Measurements from ENCODE around the gene ALDH16A1. TPM values are rescaled to one million over a fixed set of nuclear protein-coding genes. Genes with fewer than 3 reads are reported as not detected.
"Not testable (repeated sequence)": the region's sequence is repeated elsewhere in the genome, so short reads cannot be mapped to it uniquely, and the experiment has no call there.

The ALDH16A1 gene
- total RNA-seq, 2 donors from 2014 or later = 24.9 to 31.5 TPM

DNA sequence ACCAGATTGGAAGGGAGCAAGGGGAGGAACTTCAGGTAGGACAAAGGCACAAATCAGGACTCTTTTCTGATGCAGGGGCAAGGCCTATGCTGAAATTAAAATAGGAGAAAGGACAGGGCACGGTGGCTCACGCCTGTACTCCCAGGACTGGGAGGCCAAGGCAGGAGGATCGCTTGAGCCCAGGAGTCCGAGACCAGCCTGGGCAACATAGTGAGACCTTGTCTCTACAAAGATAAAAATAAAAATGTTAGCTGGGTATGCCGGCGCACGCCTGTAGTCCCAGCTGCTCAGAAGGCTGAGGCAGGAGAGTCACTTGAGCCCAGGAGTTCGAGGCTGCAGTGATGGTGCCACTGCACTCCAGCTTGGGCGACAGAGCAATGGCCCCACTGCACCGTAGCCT, 17.4 kb upstream of the ALDH16A1 start:
- DNase-seq = no peak
- intact Hi-C loops (cut with DNase I, micrococcal nuclease) = loop anchor here in 1 of 2 donors (10.0 kb wide), 1 partner anchor 171 kb away; no protein-coding TSS in a partner anchor
- ATAC-seq = no peak

DNA sequence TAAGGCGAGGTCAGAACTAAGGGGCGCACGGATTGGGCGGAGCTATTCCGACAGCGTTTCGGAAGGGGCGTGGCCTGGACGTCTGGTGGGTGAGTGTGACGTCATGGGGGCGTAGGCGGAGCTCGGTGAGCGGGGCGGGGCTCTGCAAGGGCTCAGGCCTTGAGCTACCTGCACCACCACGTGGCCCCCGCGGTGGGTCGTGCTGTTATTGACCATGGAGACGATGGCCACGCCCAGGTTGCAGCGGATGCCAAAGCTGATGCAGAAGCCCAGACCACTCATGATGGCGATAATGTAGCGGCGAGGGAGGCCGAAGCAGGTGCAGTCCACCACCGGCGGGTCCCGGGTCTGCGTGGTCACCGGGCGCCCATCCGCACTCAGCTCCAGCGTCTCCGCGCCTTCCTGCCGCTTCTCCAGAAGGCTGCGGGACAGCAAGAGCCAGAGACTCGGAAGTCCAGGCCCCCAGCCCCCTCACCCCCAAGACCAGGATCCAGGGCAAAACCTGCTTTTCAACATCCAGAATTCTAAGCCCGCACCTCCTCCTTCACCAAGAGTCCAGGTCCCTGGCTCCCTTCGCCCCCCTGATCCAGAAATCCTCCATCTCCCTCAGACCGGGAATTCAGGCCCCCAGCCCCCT, 16.5 kb upstream of the ALDH16A1 start:
- DNase-seq = no peak
- intact Hi-C loops (cut with DNase I, micrococcal nuclease) = loop anchor here in 1 of 2 donors (10.0 kb wide), 1 partner anchor 172 kb away; no protein-coding TSS in a partner anchor
- ATAC-seq = no peak

DNA sequence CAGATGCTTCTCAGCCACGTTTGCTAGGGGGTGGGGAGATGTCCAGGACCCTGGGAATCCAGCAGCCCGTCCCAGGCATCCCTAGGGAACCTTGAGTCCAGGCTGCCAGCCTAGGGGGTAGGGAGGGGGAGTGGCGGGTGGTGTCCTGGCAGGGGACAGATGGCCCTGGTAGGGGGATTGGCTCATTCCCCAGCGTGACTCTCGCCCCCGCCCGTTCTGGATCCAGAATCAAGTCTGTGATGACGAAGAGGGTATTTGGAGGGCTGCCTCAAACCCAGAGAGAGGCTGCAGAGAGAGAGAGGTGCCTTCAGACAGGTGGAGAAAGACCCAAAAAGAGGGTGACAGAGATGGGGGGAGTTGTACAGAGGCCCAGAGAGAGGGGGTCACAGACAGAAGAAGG, 15.8 kb upstream of the ALDH16A1 start:
- no peak for DNase-seq
- ATAC-seq = no peak
- intact Hi-C loops (cut with DNase I, micrococcal nuclease) = loop anchor here in 1 of 2 donors (10.0 kb wide), 1 partner anchor 172 kb away; no protein-coding TSS in a partner anchor

DNA sequence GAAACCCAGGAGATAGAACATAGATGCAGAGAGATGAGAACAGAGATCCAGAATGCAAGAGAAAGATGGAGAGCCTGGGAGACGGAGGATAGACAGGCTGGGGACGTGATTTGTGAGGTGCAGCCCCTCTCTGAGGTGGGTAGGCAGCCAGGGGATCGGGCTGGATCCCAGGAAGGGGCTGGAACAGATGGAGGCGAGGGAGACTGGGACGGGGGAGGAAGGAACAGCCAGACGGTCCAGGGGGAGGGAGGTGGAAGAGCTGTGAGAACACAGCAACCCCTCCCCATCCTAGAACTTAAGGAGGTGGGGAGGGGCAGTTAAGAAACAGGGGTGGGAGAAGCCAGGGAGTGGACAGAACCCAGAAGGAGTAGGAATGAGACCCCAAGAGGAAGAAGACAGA, 14.8 kb upstream of the ALDH16A1 start:
- intact Hi-C loops (cut with DNase I, micrococcal nuclease) = loop anchor here in 1 of 2 donors (10.0 kb wide), 1 partner anchor 173 kb away; no protein-coding TSS in a partner anchor
- DNase-seq = no peak
- no peak for ATAC-seq

DNA sequence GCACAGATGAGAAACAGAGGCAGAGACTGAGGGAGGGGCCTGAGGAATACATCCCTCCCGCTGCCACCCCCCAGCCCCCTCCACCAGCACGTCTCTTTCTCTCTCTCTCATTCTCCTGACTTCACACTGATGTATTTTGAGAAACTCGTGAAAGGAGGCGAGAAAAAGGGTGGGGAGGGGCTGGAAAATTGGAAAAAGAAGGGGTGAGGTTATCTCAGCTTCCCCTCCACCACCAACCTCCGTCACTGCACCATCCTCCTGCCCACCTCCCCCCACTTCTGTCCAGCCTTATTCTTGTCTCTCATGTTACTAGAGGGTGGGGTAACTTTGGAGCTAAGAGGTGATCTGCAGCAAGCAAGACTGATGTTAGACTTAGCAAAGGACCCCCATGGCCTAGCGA, 13.2 kb upstream of the ALDH16A1 start:
- ATAC-seq (no peak), DNase-seq (no peak)
- intact Hi-C loops (cut with DNase I, micrococcal nuclease) = loop anchor here in 1 of 2 donors (5.0 to 10.0 kb wide), 2 partner anchors 48 to 175 kb away; no protein-coding TSS in a partner anchor

DNA sequence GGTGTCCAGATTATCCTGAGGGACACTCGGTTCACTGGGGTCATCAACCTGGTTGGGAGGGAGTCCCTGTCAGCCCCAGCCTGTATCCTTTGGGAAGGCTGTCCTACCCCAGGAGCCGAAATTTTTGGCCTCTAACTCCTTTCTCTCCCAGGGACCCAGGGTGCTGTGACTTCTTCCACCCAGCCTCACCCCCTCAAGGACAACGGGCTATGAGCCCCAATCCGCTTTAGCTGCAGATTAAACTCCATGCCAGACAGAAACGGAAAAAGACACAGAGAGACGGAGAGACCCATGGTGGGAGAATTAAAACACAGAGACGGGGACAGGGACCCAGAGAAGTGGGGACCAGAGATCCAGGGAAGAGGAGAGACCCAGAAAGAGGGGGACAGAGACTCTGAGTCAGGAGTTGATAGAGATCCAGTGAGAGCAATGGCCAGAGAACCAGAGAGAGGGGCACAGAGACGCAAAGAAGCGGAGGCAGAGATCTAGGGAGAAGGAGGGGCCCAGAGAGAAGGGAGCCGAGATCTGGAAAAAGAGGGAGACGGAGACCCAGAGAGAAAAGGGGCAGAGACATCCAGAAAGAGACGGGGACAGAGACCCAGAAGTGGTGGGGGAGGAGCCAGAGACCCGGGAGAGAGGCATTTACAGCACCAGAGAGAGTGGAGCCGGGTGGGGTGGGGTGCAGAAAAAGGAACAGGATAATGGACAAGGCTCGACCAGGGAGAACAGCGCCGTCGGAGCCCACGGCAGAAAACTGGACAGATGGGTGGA, 12.4 kb upstream of the ALDH16A1 start:
- intact Hi-C loops (cut with DNase I, micrococcal nuclease) = loop anchor here in 1 of 2 donors (5.0 kb wide), 1 partner anchor 48 kb away; no protein-coding TSS in a partner anchor
- ATAC-seq (no peak), DNase-seq (no peak)

DNA sequence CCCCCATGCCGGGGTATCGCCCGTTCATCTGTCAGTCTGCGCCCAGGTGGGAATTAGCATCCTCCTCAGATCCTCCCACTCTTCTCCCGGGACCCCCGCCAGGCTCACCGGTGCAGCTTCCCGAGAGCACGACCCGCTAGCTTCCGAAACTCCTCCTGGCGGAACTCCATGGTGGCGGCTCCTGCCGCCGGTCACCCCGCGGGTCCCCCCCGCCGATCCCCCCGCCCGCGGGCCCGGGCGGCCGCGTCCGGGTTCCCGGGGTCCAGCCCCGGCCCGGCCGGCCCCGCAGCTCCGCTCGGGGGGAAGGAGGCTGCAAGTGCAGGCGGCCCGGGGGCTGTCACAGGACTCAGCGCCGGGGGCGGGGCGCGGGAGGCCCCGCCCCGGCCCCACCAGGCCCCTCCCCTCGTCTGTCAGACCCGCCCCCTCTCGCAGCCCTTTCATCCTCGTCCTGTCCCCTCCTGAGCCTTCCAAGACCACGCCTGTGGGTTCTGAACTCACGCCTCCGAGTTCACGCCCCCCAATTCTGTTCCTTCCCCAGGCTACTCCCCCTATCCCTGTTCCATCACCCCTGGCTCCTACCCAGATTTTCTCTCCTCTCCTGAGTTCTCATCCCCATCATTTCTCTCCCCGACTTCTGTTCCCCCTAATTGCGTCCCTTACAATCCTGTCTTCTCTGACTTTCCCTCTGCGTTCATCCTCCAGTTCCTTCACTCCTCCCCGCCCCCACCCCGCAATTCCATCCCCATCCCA, 11.6 kb upstream of the ALDH16A1 start, which contains the start of gene SLC17A7:
SLC17A7 (minus strand) TSS at position 318 of the 750 bp plus-strand sequence; CDS start at position 170, 148 bp downstream.
- DNase-seq (peak in 1 of 2 donors; percentile 49), ATAC-seq (no peak)
- intact Hi-C loops (cut with DNase I, micrococcal nuclease) = loop anchor here in 1 of 2 donors (5.0 kb wide), 1 partner anchor 49 kb away; no protein-coding TSS in a partner anchor

DNA sequence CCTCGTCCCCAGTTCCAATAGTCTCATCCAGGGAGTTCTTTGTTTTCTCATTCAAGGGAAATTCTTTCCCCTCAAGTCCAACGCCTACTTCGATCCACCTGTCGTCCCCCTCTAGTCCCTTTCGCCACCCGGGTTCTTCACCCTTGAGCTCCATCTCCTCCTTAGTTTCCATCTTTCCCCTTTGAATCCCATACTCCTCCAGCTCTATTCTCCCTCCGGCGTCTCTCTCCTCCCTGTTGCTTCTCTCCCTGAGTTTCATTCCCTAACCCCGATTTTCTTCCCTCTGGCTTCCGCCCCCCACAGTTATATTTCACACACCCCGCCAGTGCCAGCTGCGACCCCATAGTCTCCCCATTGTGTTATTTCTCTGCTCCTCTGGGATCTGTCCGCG, 11.1 kb upstream of the ALDH16A1 start:
- intact Hi-C loops (cut with DNase I, micrococcal nuclease) = loop anchor here in 1 of 2 donors (5.0 kb wide), 1 partner anchor 50 kb away; no protein-coding TSS in a partner anchor
- no peak for DNase-seq
- ATAC-seq = no peak

DNA sequence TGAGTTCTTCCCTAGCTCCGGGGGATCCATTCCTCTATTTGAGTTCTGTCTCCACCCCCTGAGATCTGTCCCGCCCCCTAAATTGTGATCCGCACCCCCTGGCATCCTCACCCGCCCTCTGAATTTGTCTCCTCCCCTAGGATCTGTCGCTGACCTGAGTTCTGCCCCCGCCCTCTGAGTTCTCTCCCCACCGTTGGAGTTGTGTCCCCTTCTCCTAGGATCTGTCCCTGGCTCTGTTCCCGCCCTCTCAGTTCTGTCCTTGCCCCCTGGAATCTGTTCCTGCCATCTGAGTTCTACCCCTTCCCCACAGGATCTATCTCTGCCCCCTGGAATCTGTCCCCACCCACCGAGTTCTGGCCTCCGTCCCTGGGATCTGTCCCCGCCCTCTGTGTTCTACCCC, 10.7 kb upstream of the ALDH16A1 start:
- intact Hi-C loops (cut with DNase I, micrococcal nuclease) = loop anchor here in 1 of 2 donors (5.0 kb wide), 1 partner anchor 50 kb away; no protein-coding TSS in a partner anchor
- peak in 1 of 2 donors; percentile 48 for DNase-seq
- no peak for ATAC-seq

DNA sequence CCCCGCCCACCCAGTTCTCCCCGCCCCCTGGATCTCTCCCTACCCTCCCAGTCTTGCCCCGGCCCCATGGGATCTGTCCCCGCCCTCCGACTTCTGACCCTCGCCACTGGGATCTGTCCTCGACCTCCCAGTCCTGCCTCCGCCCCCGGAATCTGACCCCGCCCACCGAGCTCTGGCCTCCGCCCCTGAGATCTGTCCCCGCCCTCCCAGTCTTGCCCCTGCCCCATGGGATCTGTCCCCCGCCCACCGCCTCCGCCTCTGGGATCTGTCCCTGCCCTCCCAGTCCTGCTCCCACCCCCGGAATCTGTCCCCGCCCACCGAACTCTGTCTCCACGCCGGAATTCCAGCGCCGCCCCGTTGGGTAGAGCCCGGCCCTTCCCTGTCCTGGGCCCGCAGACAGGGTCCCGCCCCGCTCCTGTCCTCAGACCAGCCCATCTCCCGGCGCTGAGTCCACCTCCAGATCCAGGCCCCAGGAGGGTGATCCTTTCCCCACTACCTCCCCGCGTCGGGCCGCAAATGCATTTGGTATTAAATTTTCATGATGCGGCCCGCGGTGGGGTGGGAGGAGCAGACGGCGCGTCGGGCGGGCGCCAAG, 10.2 kb upstream of the ALDH16A1 start:
- ATAC-seq (peak; percentile 80), DNase-seq (peak; percentile 95 to 96)
- intact Hi-C loops (cut with DNase I, micrococcal nuclease) = loop anchor here in 1 of 2 donors (5.0 kb wide), 1 partner anchor 51 kb away; no protein-coding TSS in a partner anchor

DNA sequence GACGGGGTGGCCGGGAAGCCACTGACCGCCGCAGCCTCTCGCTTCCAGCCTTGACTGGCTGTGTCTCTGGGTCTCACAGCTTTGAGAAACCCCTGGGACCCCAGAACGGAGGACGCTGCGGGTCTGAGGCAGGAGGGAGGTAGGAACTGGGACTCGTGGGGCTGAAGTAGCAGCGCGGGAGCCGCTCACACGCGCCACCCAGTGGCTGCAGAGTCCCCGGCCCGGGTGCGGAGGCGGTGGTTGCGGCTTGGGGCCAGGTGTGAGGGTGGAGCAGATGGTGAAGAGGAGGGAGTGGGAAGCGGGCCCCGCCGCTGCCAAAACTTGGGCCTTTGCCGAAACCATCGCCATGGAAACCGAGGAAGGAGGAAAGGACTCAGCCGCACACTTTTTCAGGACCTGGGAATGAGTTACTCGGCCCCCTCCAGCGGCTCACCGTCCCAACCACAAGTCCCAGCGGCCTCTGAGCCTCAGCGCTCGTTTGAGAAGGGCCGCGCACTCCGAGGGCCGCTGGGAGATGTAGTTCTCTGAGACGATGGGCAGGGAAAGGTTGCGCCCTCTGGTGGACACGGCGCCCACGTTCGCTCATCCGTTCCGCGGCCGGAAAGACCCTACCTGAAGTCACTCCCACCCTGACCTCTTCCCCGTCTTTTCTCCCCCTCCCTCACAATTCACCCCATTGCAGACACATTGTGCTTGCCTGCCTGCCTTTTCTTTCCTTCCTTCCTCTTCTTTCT, 9.5 kb upstream of the ALDH16A1 start:
- ATAC-seq (peak; percentile 87), DNase-seq (peak; percentile 93 to 96)
- intact Hi-C loops (cut with DNase I, micrococcal nuclease) = loop anchor here in 1 of 2 donors (5.0 kb wide), 1 partner anchor 51 kb away; no protein-coding TSS in a partner anchor

DNA sequence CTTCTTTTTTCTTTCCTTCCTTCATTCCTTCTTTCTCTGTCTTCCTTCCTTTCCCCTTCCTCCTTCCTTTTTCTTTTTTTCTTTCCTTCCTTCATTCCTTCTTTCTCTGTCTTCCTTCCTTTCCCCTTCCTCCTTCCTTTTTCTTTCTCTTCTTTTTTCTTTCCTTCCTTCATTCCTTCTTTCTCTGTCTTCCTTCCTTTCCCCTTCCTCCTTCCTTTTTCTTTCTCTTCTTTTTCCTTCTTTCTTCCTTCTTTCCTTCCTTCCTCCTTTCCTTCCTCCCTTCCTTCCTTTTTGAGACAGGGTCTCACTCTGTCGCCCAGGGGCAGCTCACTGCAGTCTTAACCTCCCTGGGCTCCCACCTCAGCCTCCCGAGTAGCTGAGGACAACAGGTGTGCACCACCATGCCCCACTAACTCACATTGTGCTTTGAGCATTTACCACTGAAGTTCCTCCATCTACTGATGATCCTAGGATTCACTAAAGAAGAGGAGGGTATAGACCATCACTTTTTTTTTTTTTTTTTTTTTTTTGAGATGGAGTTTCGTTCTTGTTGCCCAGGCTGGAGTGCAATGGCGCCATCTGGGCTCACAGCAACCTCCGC, 8.8 kb upstream of the ALDH16A1 start:
- DNase-seq, ATAC-seq: not testable (repeated sequence)
- intact Hi-C loops (cut with DNase I, micrococcal nuclease) = loop anchor here in 1 of 2 donors (5.0 kb wide), 1 partner anchor 52 kb away; no protein-coding TSS in a partner anchor

DNA sequence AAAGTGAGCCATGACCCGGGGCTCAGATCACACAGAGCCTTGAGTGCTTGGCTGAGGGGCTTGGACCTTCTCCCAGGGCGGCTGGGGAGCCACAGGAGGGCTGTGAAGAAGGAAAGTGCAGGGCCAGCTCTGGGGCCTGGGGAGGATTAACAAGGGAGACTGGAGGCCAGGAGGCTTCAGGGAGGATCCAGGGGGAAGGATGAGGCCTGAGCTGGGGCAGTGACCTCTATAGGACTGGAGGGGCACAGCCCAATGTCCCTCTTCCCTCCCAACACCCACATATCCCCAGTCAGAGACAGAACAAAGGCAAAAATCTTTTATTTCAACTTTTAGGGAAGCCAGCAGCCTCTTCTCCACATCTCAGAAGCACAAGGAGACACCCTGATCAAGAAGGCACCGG, 7.0 kb upstream of the ALDH16A1 start:
- ATAC-seq (no peak), DNase-seq (no peak)
- intact Hi-C loops (cut with DNase I, micrococcal nuclease) = no loop called here

DNA sequence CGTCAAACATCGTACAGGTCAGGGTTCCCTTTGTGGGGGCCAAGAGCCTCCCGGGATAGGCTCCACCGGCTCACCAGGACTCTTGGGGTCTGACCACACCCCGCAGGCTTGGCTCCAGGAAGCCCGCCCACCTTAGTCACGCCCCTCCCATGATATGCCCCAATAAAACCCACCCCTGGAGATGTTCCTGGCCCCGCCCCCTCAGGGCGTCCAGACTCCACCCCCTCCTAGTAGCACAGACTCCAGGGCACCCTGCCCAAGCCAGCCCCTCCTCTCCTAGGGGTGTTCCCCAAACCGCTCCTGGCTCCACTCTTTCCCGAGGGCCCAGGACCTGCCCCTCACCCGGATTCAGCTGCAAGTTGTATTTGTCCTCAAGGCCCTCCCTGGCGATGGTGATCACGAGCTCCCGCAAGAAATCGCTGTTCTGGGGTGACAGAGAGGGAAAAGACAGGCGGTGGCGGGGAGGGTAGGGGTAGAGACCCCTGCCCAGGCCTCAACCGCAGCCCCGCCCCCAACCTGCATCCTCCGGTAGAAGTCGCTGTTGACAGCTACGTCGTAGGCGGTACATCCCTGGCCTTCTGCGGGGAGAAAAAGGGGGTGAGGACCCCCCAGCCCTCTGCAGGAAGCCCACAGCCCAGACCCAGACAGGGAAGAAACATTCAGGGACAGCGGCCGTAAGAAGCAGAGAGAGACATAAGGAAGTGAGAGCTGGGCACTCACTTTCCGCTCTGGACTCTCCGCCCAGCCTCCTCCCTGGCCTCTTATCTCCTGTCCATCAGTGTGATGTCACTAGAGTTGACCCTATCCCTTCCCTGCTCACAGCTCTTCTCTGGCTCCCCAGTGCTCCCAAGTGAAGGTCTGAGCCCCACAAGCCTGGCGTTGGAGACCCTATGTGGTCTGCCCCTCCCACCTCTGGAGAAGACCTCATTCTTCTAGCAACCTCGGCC, 5.3 kb upstream of the ALDH16A1 start:
- intact Hi-C loops (cut with DNase I, micrococcal nuclease) = no loop called here
- DNase-seq (peak in 1 of 2 donors; percentile 41), ATAC-seq (no peak)

DNA sequence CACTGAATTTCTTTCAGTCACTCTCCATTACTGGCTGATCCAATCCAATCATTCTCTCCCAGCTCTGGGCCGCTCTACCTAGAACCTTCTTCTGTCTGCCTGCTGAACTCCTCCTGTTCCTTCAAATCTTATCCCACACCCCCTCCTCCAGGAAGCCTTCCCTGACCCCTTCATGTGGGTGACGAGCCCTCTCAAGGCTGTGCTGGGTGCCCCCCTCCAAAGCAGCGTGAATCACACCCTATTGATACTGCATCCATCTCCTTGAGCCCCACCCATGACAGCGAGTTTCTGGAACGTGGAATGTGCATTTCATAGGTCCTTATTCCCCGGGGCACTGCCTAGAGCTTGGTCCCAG, 4.6 kb upstream of the ALDH16A1 start:
- ATAC-seq = no peak
- DNase-seq = no peak
- intact Hi-C loops (cut with DNase I, micrococcal nuclease) = no loop called here

DNA sequence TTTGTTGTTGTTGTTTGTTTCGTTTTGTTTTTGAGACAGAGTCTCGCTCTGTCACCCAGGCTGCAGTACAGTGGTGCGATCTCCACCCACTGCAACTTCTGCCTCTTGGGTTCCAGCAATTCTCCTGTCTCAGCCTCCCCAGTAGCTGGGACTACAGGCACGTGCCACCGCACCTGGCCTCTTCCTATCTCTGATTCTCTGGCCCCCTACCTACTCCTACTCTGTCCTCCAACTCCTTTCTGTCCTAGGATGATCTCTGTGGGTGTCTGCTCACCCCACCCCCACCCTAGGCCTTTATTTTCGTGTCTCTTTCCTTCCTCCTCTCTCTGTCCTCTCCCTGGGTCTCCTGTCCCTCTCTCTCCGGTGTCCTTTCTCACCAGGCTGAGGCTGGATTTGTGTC, 2.6 kb upstream of the ALDH16A1 start:
- no peak for ATAC-seq
- intact Hi-C loops (cut with DNase I, micrococcal nuclease) = no loop called here
- no peak for DNase-seq

Data from left colon (tissue), 2 donors.